ENCODE measurements around the gene PPARD.

DNA sequence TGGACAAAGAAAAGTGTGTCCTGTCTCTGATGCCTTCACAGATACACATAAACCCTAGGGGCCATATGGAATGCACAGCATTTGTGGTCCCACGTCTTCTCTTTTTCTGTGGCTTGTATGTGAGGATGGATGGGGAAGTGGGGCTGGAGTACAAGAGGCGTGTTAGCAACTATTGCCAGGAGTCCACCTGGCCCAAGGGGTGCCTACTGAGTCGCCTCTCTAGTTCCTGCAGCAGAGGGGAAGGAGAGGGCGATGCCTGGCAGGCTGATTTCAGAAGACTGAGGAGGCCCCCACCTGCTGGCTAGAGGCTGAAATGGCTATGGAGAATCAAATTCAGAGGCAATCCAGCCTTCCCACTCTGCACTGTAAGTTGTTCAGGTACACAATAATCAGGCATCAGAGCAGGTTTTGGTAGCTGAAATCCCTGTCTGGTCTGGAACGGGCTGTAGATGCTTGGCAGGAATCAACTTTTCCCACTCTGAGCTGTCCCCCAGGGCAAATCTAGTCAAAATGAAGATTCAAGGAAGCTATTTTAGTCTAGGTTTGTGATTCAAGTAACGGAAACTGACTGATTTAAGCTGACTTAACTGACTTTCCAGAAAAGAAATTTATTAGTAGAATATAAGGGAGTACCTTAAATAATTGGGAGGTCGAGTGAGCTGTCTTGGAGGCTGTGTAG lies 14.9 kb upstream of the PPARD start:
- TF ChIP-seq POLR2A (IDR thresholded peaks at IDR 0.05; ENCODE audit: borderline replicate concordance, extremely low read depth, insufficient read depth, insufficient read length) (no peak), CTCF (IDR thresholded peaks at IDR 0.05 in 2 of 3, conservative IDR thresholded peaks at IDR 0.05 in 1 of 3; ENCODE audit: borderline replicate concordance in 1 of 3, insufficient read depth in 1 of 3, low read depth in 2 of 3, low read length in 2 of 3) (peak; percentile 50 to 67 (median 59)), MAX (IDR thresholded peaks at IDR 0.05) (no peak)
